Measurements from ENCODE around the gene FNTB. TPM values are rescaled to one million over a fixed set of nuclear protein-coding genes. Genes with fewer than 3 reads are reported as not detected.
A peak's percentile ranks its signal among the peaks of the same experiment; 100 is the strongest.

The FNTB gene
- total and polyA plus RNA-seq, 2 of the 13 experiments (the other 11 are each of a cell fraction or from before 2014, with no cell fraction given): 23.6 to 28.5 TPM

DNA sequence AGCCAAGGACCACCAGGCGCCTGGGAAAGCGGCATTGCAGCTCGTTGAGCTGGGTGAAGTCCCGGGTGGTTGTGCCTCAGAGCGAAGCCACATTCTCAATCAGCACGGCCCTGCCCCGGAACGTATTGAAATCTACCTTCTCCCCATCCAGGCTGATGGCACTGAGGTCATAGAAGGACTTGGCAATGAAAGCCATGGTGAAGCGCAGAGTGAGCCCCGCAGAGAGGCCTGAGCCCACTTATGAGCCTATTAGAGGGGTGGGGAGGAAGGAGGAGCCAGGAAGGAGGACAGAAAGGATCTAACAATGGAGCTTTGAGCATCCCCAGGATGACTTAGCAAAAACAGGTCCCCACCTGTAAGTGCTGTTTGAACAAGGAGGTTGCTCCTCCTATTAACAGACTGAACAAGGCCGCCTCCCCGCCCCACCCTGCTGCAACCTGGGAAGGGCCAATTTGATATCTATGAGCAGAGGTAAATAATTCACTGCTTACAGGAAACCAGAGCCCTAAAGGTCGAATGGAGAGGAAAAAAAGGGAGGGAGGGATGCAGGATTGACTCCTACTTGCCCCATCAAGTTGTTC is 44.1 kb upstream of the FNTB start, which contains the start of gene GPX2 (continued):
- peak; percentile 76 for TF ChIP-seq GFI1 (CRISPR knock-in tag; IDR thresholded peaks at IDR 0.05; ENCODE audit: borderline replicate concordance)
- peak; percentile 58 for TF ChIP-seq ZMYM4 (CRISPR knock-in tag; IDR thresholded peaks at IDR 0.05)
- TF ChIP-seq NR2F2 (IDR thresholded peaks at IDR 0.05; ENCODE audit: borderline replicate concordance, low read depth): peak; percentile 40; the same call in 1 of the 2 replicates
- TF ChIP-seq TBL1XR1 (IDR thresholded peaks at IDR 0.05; ENCODE audit: borderline replicate concordance, low read length, partially characterized antibody): no peak
- TF ChIP-seq, protein P1, sequence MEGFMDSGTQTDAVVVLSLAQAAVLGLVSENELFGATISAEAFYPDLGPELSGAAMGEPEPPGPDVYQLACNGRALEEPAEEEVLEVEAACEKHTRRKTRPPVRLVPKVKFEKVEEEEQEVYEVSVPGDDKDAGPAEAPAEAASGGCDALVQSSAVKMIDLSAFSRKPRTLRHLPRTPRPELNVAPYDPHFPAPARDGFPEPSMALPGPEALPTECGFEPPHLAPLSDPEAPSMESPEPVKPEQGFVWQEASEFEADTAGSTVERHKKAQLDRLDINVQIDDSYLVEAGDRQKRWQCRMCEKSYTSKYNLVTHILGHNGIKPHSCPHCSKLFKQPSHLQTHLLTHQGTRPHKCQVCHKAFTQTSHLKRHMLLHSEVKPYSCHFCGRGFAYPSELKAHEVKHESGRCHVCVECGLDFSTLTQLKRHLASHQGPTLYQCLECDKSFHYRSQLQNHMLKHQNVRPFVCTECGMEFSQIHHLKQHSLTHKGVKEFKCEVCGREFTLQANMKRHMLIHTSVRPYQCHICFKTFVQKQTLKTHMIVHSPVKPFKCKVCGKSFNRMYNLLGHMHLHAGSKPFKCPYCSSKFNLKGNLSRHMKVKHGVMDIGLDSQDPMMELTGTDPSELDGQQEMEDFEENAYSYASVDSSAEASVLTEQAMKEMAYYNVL (CRISPR knock-in tag; IDR thresholded peaks at IDR 0.05; ENCODE audit: borderline replicate concordance): peak; percentile 94
- TF ChIP-seq KDM5A (IDR thresholded peaks at IDR 0.05; ENCODE audit: borderline replicate concordance, low read length): peak; percentile 17; the same call in 1 of the 2 replicates
- peak; percentile 99 for TF ChIP-seq ZNF263 (CRISPR knock-in tag; IDR thresholded peaks at IDR 0.05)
- TF ChIP-seq ZSCAN20 (CRISPR knock-in tag; IDR thresholded peaks at IDR 0.05; ENCODE audit: borderline replicate concordance): no peak
- no peak for TF ChIP-seq HOXA7 (CRISPR knock-in tag; IDR thresholded peaks at IDR 0.05)
- peak; percentile 27 for TF ChIP-seq MED8 (CRISPR knock-in tag; IDR thresholded peaks at IDR 0.05; ENCODE audit: insufficient replicate concordance)
- TF ChIP-seq KLF16 (CRISPR knock-in tag; IDR thresholded peaks at IDR 0.05): peak in 1 of 2 experiments; percentile 80; a peak in 2 of 4 replicates
- TF ChIP-seq HOXA5 (CRISPR knock-in tag; IDR thresholded peaks at IDR 0.05): 0 out of 2 replicates have a peak, but pooled peaks have one; percentile 13
- TF ChIP-seq DNMT1 (CRISPR knock-in tag; IDR thresholded peaks at IDR 0.05): no peak
- TF ChIP-seq NFYC (CRISPR knock-in tag; IDR thresholded peaks at IDR 0.05): peak; percentile 24; the same call in 1 of the 2 replicates
- TF ChIP-seq MAZ (IDR thresholded peaks at IDR 0.05; ENCODE audit: borderline replicate concordance, low read depth, low read length): 0 out of 2 replicates have a peak, but pooled peaks have one; percentile 20
- TF ChIP-seq MAZ (CRISPR knock-in tag; IDR thresholded peaks at IDR 0.05; ENCODE audit: low read depth): no peak
- peak; percentile 62 for TF ChIP-seq PHF8 (CRISPR knock-in tag; IDR thresholded peaks at IDR 0.05)
- 0 out of 2 replicates have a peak, but pooled peaks have one; percentile 46 for TF ChIP-seq ZNF772 (CRISPR knock-in tag; IDR thresholded peaks at IDR 0.05)
- 0 out of 2 replicates have a peak, but pooled peaks have one; percentile 44 for TF ChIP-seq MIXL1 (CRISPR knock-in tag; IDR thresholded peaks at IDR 0.05)
- TF ChIP-seq ZNF331 (CRISPR knock-in tag; IDR thresholded peaks at IDR 0.05): peak; percentile 11; the same call in 1 of the 2 replicates
- peak; percentile 99 for TF ChIP-seq POLR2G (IDR thresholded peaks at IDR 0.05; ENCODE audit: low read depth, low read length)
- 0 out of 2 replicates have a peak, but pooled peaks have one; percentile 33 for TF ChIP-seq IRF2 (CRISPR knock-in tag; IDR thresholded peaks at IDR 0.05)
- TF ChIP-seq, protein P2, sequence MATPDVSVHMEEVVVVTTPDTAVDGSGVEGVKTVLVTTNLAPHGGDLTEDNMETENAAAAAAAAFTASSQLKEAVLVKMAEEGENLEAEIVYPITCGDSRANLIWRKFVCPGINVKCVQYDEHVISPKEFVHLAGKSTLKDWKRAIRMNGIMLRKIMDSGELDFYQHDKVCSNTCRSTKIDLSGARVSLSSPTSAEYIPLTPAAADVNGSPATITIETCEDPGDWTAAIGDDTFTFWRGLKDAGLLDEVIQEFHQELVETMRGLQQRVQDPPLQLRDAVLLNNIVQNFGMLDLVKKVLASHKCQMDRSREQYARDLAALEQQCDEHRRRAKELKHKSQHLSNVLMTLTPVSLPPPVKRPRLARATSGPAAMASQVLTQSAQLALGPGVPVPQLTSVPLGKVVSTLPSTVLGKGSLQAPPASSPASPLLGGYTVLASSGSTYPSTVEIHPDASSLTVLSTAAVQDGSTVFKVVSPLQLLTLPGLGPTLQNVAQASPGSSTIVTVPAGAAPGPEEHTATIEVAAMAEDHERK (CRISPR knock-in tag; IDR thresholded peaks at IDR 0.05; ENCODE audit: low read depth): no peak
- TF ChIP-seq, protein P3, sequence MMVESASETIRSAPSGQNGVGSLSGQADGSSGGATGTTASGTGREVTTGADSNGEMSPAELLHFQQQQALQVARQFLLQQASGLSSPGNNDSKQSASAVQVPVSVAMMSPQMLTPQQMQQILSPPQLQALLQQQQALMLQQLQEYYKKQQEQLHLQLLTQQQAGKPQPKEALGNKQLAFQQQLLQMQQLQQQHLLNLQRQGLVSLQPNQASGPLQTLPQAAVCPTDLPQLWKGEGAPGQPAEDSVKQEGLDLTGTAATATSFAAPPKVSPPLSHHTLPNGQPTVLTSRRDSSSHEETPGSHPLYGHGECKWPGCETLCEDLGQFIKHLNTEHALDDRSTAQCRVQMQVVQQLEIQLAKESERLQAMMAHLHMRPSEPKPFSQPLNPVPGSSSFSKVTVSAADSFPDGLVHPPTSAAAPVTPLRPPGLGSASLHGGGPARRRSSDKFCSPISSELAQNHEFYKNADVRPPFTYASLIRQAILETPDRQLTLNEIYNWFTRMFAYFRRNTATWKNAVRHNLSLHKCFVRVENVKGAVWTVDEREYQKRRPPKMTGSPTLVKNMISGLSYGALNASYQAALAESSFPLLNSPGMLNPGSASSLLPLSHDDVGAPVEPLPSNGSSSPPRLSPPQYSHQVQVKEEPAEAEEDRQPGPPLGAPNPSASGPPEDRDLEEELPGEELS (CRISPR knock-in tag; IDR thresholded peaks at IDR 0.05): peak; percentile 92
- TF ChIP-seq HDAC2 (CRISPR knock-in tag; IDR thresholded peaks at IDR 0.05): peak; percentile 82
- peak; percentile 98 for TF ChIP-seq NFE2 (CRISPR knock-in tag; IDR thresholded peaks at IDR 0.05)
- no peak for TF ChIP-seq HNRNPUL1 (IDR thresholded peaks at IDR 0.05; ENCODE audit: low read depth, low read length)
